Smooth muscle cell (in vitro differentiated cells): ENCODE data around the gene TFDP1. TPM values are rescaled to one million over a fixed set of nuclear protein-coding genes. Genes with fewer than 3 reads are reported as not detected.

Experiments
- DNase-seq: peaks from one replicate; lab custom pipeline; 2025; ENCODE audit not compliant: unreplicated experiment; lab: John Stamatoyannopoulos, UW
- H2AFZ ChIP-seq: fragments of 200-600 bp; sonication (generic); 2 replicates; pipeline ENCODE4 v1.6.0; 2016; ENCODE audit warnings: antibody characterized with exemption, low read depth, mild to moderate bottlenecking
- H3F3A ChIP-seq: fragments of 200-600 bp; sonication (generic); 2 replicates; pipeline ENCODE4 v1.6.0; 2017; ENCODE audit warnings: antibody characterized with exemption, low read depth
- H3K27ac ChIP-seq: fragments of 200-600 bp; sonication (generic); 2 replicates; pipeline ENCODE4 v1.5.1; 2016; ENCODE audit warnings: low read depth, mild to moderate bottlenecking
- H3K27me3 ChIP-seq: fragments of 200-600 bp; sonication (generic); 2 replicates; pipeline ENCODE4 v1.6.1; 2016; ENCODE audit warnings: low read depth, mild to moderate bottlenecking
- H3K36me3 ChIP-seq: fragments of 200-600 bp; sonication (generic); 2 replicates; pipeline ENCODE4 v1.5.1; 2016; ENCODE audit warnings: low read depth
- H3K4me1 ChIP-seq: fragments of 200-600 bp; sonication (generic); 2 replicates; pipeline ENCODE4 v1.5.1; 2016; ENCODE audit warnings: low read depth
- H3K4me2 ChIP-seq: fragments of 200-600 bp; sonication (generic); 2 replicates; pipeline ENCODE4 v1.6.0; 2016; ENCODE audit warnings: mild to moderate bottlenecking
- H3K4me3 ChIP-seq: fragments of 200-600 bp; sonication (generic); 2 replicates; pipeline ENCODE4 v1.5.1; 2016; ENCODE audit warnings: mild to moderate bottlenecking
- H3K79me2 ChIP-seq: fragments of 200-600 bp; sonication (generic); 2 replicates; pipeline ENCODE4 v1.6.0; 2016; ENCODE audit warnings: low read depth, mild to moderate bottlenecking
- H3K9ac ChIP-seq: fragments of 200-600 bp; sonication (generic); 2 replicates; pipeline ENCODE4 v1.6.0; 2016; ENCODE audit warnings: low read depth
- H3K9me3 ChIP-seq: fragments of 200-600 bp; sonication (generic); replicated peaks from 2 replicates; pipeline ENCODE4 v1.5.1; 2016; ENCODE audit warnings: low read depth
- H4K20me1 ChIP-seq: fragments of 200-600 bp; sonication (generic); 2 replicates; pipeline ENCODE4 v1.6.0; 2016; ENCODE audit warnings: low read depth
- WGBS: methylation state at CpG from one replicate; pipeline ENCODE4 v1.1.7; 2016; ENCODE audit warnings: low lambda C conversion rate; 5-methylcytosine and 5-hydroxymethylcytosine counted together
- polyA plus RNA-seq: library from polyadenylated mRNA; unstranded; fragments of >200 nt; fragmentation: Nextera tagmentation; extraction: Ambion mirVana; gene quantifications from 2 replicates; pipeline ENCODE4 v1.2.1, GENCODE V29; 2016
- total RNA-seq: library from RNA; depleted of rRNA; stranded (reverse); fragments of >200 nt; gene quantifications from 2 replicates; pipeline ENCODE4 v1.2.3, GENCODE V29; 2014
- TF ChIP-seq, protein P1 (sequence below): fragments of 200-600 bp; sonication (generic); IDR thresholded peaks from 2 replicates; pipeline ENCODE4 v1.5.1; 2017; ENCODE audit warnings: borderline replicate concordance, mild to moderate bottlenecking, antibody characterized with exemption; ENCODE audit not compliant: insufficient read depth, poor library complexity, severe bottlenecking

TFDP1 gene
- total and polyA plus RNA-seq, 2 experiments from 2014 or later, result 52.8 to 53.6 TPM

DNA sequence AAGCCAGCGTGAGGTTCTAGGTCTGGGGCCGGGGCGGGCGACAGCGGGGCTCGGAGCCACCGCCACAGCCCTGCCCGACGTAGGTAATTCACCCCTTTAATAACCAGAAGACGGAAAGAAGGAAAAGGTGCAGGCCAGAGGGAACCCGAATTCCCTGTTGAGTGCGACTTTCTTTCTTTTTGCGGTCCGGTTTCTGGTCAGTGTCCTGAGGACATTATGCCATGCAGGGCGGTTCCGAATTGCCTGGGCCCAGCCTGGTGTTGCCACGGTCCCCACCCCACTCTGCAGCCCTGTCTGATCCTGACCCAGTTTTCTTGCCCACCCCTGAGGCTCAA lies 18.4 kb upstream of the TFDP1 start:
- no peaks in the 10 kb centered on the region for H3K4me1 ChIP-seq
- no peaks in the 10 kb centered on the region for H3K27me3 ChIP-seq
- no peak overlapping the region for H2AFZ ChIP-seq
- H4K20me1 ChIP-seq, result no peaks in the 10 kb centered on the region
- no peak for DNase-seq
- no peak overlapping the region for H3K4me3 ChIP-seq
- no peaks in the 10 kb centered on the region for H3K79me2 ChIP-seq
- H3K9ac ChIP-seq, result no peak overlapping the region
- no peaks in the 10 kb centered on the region for H3F3A ChIP-seq
- no peak overlapping the region for H3K27ac ChIP-seq
- 89% methylated on average over 14 of the region's 17 CpGs for WGBS
- H3K4me2 ChIP-seq, result no peak overlapping the region
- no peaks in the 10 kb centered on the region for H3K36me3 ChIP-seq
- TF ChIP-seq, protein P1, sequence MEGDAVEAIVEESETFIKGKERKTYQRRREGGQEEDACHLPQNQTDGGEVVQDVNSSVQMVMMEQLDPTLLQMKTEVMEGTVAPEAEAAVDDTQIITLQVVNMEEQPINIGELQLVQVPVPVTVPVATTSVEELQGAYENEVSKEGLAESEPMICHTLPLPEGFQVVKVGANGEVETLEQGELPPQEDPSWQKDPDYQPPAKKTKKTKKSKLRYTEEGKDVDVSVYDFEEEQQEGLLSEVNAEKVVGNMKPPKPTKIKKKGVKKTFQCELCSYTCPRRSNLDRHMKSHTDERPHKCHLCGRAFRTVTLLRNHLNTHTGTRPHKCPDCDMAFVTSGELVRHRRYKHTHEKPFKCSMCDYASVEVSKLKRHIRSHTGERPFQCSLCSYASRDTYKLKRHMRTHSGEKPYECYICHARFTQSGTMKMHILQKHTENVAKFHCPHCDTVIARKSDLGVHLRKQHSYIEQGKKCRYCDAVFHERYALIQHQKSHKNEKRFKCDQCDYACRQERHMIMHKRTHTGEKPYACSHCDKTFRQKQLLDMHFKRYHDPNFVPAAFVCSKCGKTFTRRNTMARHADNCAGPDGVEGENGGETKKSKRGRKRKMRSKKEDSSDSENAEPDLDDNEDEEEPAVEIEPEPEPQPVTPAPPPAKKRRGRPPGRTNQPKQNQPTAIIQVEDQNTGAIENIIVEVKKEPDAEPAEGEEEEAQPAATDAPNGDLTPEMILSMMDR, result no peak
- H3K9me3 ChIP-seq, result no peaks in the 10 kb centered on the region

DNA sequence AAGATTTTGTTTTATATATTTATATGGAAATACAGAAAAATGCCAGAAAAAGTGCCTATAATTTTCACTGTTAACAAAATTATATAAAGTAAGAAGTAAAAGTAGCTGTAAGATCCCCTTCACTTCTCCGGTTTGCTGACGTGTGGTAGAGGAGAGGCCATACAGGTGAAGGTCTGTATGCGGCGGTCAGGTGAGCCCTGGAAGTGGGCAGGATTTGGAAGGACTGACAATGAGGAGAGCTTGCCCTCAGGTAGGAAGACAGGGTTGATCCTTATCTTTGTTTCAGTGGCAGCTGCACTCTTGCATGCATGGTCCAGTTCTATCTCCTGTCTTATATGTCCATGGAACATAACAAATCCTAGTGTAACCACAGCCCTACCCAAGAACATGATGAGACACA lies 16.9 kb upstream of the TFDP1 start:
- H3K27ac ChIP-seq, result no peak overlapping the region
- H3K4me2 ChIP-seq, result no peak overlapping the region
- H3K36me3 ChIP-seq, result no peaks in the 10 kb centered on the region
- no peaks in the 10 kb centered on the region for H3K27me3 ChIP-seq
- no peaks in the 10 kb centered on the region for H4K20me1 ChIP-seq
- WGBS, result 95% methylated on average over 4 of the region's 4 CpGs
- H3K4me3 ChIP-seq, result no peak overlapping the region
- TF ChIP-seq, protein P1, result no peak
- H2AFZ ChIP-seq, result no peak overlapping the region
- H3K4me1 ChIP-seq, result no peaks in the 10 kb centered on the region
- no peaks in the 10 kb centered on the region for H3K9me3 ChIP-seq
- no peaks in the 10 kb centered on the region for H3F3A ChIP-seq
- H3K79me2 ChIP-seq, result no peaks in the 10 kb centered on the region
- no peak for DNase-seq
- no peak overlapping the region for H3K9ac ChIP-seq

DNA sequence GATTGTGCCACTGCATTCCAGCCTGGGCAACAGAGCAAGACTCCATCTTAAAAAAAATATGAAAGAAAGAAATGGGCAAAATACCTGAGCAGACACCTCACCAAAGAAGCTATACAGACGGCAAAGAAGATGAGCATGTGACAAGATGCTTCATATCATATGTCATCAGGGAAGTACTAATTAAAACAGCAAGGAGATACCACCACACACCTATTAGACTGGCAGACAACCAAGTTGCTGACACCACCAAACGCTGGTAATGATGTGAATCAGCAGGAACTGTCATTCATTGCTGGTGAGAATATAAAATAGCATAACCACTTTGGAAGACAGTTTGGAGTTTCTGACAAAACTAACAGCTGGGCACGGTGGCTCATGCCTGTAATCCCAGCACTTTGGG lies 11.5 kb upstream of the TFDP1 start:
- Histone ChIP-seq H3K9me3 (no peaks in the 10 kb centered on the region), H3F3A (no peaks in the 10 kb centered on the region), H3K27ac (no peak overlapping the region), H4K20me1 (no peaks in the 10 kb centered on the region), H3K36me3 (no peaks in the 10 kb centered on the region), H3K4me1 (no peaks in the 10 kb centered on the region), H3K9ac (no peak overlapping the region), H3K4me2 (no peak overlapping the region), H2AFZ (no peak overlapping the region), H3K79me2 (no peaks in the 10 kb centered on the region), H3K27me3 (no peaks in the 10 kb centered on the region), H3K4me3 (no peak overlapping the region)
- 89% methylated on average over 3 of the region's 3 CpGs for WGBS
- DNase-seq, result no peak
- TF ChIP-seq, protein P1, result no peak

DNA sequence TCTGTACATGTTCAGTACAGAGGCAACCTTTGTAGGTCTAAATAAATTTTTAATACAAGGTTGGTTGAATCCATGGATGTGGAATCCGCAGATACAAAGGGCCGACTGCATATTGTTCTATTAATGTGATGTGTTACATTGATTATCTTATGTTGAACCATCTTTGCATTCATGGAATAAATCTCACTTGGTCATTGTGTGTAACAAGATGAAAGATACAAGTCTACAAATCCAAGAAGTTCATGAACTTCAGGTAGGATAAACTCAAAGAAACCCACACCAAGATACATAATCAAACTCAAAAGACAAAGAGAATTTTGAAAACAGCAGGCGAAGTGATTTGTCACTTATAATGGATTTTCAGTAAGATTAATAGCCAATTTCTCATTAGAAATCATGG lies 8.0 kb upstream of the TFDP1 start:
- Histone ChIP-seq H3K9ac (no peak overlapping the region), H3K27me3 (no peaks in the 10 kb centered on the region), H4K20me1 (no peaks in the 10 kb centered on the region), H3K9me3 (no peaks in the 10 kb centered on the region), H3K79me2 (no peaks in the 10 kb centered on the region), H3K4me1 (no peaks in the 10 kb centered on the region), H3K27ac (no peak overlapping the region), H3K36me3 (no peaks in the 10 kb centered on the region), H3K4me3 (no peak overlapping the region), H3F3A (no peaks in the 10 kb centered on the region), H2AFZ (no peak overlapping the region), H3K4me2 (no peak overlapping the region)
- no peak for DNase-seq
- 63% methylated on average over 3 of the region's 3 CpGs for WGBS
- TF ChIP-seq, protein P1, result no peak
